ENCODE results near the gene TNS3.

Gene TNS3

DNA sequence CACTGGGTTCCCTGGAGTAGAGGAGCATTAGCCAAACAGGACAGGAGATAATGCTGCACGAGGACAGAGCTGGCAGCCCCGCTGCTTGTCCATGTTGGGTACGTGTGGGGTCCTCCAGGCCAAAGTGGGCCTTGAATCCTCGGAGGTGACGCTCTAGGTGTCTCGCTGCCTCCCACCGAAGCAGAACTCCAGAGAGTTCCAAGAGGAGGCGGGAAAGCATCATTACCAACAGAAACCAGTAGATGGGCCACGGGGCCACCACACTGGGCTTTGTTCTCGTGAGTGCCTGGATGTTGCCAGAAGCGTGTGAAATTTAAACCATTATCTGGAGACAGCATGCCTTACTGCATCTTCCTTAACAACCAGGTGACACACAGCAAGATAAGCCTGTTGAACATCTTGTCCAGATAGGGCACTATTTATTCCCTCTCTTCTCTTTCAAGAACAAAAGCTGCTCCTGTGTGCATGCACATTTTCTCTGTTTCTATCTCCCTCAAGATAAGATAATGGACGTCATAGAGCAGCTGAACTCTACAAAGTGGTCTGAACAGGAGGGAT is 56.8 kb downstream of the TNS3 start:
- Histone ChIP-seq H3K4me3 (replicated peaks; ENCODE audit: insufficient read depth, low read length) (no peak overlapping the region), H3K27ac (replicated peaks) (no peak overlapping the region), H3K27me3 (ENCODE audit: insufficient read depth, poor library complexity, severe bottlenecking) (no peaks in the 10 kb centered on the region)
- no peak for TF ChIP-seq REST (IDR thresholded peaks at IDR 0.05; ENCODE audit: insufficient replicate concordance, low read depth)
- no peak for TF ChIP-seq GABPA (IDR thresholded peaks at IDR 0.05; ENCODE audit: low read depth)
- TF ChIP-seq POLR2AphosphoS5 (IDR thresholded peaks at IDR 0.05; ENCODE audit: low read depth): no peak
- TF ChIP-seq, protein P1, sequence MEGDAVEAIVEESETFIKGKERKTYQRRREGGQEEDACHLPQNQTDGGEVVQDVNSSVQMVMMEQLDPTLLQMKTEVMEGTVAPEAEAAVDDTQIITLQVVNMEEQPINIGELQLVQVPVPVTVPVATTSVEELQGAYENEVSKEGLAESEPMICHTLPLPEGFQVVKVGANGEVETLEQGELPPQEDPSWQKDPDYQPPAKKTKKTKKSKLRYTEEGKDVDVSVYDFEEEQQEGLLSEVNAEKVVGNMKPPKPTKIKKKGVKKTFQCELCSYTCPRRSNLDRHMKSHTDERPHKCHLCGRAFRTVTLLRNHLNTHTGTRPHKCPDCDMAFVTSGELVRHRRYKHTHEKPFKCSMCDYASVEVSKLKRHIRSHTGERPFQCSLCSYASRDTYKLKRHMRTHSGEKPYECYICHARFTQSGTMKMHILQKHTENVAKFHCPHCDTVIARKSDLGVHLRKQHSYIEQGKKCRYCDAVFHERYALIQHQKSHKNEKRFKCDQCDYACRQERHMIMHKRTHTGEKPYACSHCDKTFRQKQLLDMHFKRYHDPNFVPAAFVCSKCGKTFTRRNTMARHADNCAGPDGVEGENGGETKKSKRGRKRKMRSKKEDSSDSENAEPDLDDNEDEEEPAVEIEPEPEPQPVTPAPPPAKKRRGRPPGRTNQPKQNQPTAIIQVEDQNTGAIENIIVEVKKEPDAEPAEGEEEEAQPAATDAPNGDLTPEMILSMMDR (IDR thresholded peaks at IDR 0.05; ENCODE audit: insufficient read depth, low read length): no peak
- no peak for DNase-seq (ENCODE audit: low read depth in 1 of 2, low spot score in 1 of 2)

DNA sequence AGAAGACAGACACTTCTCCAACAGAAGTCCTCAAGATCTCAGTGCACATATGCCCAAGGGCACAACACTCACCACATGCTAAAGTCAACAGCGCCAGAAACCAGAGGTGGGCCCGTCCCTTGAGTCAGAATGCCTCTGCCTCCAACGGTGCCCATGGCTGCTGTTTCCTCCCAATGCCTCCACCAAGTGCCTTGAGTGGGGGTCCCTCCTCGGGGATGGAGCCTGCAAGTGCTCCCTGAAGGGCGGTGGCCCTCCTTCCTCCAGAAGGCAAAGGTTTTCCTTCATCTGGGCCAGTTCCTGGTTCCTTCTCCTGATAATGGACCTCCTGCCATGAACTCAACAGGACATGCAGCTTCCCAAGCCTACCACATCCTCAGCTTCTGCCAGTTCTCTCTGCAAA is 58.5 kb downstream of the TNS3 start:
- TF ChIP-seq, protein P1 (IDR thresholded peaks at IDR 0.05; ENCODE audit: insufficient read depth, low read length): no peak
- no peak for TF ChIP-seq REST (IDR thresholded peaks at IDR 0.05; ENCODE audit: insufficient replicate concordance, low read depth)
- TF ChIP-seq SPI1 (IDR thresholded peaks at IDR 0.05; ENCODE audit: borderline replicate concordance, low read depth): no peak
- TF ChIP-seq GABPA (IDR thresholded peaks at IDR 0.05; ENCODE audit: low read depth): no peak
- no peak for TF ChIP-seq POLR2AphosphoS5 (IDR thresholded peaks at IDR 0.05; ENCODE audit: low read depth)
- Histone ChIP-seq H3K27ac (replicated peaks) (no peak overlapping the region), H3K27me3 (ENCODE audit: insufficient read depth, poor library complexity, severe bottlenecking) (no peaks in the 10 kb centered on the region), H3K4me3 (replicated peaks; ENCODE audit: insufficient read depth, low read length) (no peak overlapping the region)
- no peak for DNase-seq (ENCODE audit: low read depth in 1 of 2, low spot score in 1 of 2)

GRCh38 chr7:47521816-47522561 is 59.9 kb downstream of the TNS3 start:
- Histone ChIP-seq H3K4me3 (replicated peaks; ENCODE audit: insufficient read depth, low read length) (no peak overlapping the region), H3K27ac (replicated peaks) (no peak overlapping the region), H3K27me3 (ENCODE audit: insufficient read depth, poor library complexity, severe bottlenecking) (no peaks in the 10 kb centered on the region)
- no peak for TF ChIP-seq REST (IDR thresholded peaks at IDR 0.05; ENCODE audit: insufficient replicate concordance, low read depth)
- no peak for TF ChIP-seq POLR2AphosphoS5 (IDR thresholded peaks at IDR 0.05; ENCODE audit: low read depth)
- TF ChIP-seq, protein P1 (IDR thresholded peaks at IDR 0.05; ENCODE audit: insufficient read depth, low read length): no peak
- TF ChIP-seq SPI1 (IDR thresholded peaks at IDR 0.05; ENCODE audit: borderline replicate concordance, low read depth): no peak
- TF ChIP-seq GABPA (IDR thresholded peaks at IDR 0.05; ENCODE audit: low read depth): no peak
- DNase-seq (ENCODE audit: low read depth in 1 of 2, low spot score in 1 of 2): no peak

Data from HL-60 (cell line).